HEK293T (cell line): ENCODE data around the gene CDON.
"Not testable (repeated sequence)": the region's sequence is repeated elsewhere in the genome, so short reads cannot be mapped to it uniquely, and the experiment has no call there.

Experiments used
- CTCF ChIA-PET: fragments of 350-600 bp; formaldehyde crosslinking; extraction: SDS; loops from one replicate; lab custom pipeline; 2021; ENCODE audit warnings: antibody characterized with exemption, inconsistent platforms; lab: Yijun Ruan, JAX
- POLR2A ChIA-PET: fragments of 350-600 bp; formaldehyde crosslinking; extraction: SDS; loops from one replicate; lab custom pipeline; 2020; ENCODE audit warnings: antibody characterized with exemption, inconsistent platforms; lab: Yijun Ruan, JAX
- DNase-seq: peaks from one replicate; pipeline ENCODE4 v3.0.0; 2012; ENCODE audit warnings: mixed read lengths; ENCODE audit errors: extremely low spot score
- ARNT ChIP-seq: fragments of 450-650 bp; IDR thresholded peaks from 2 replicates; pipeline ENCODE4 v1.6.1; 2017; ENCODE audit warnings: mild to moderate bottlenecking
- BHLHE40 ChIP-seq: fragments of 450-650 bp; IDR thresholded peaks from 2 replicates; pipeline ENCODE4 v1.6.1; 2016; ENCODE audit warnings: mild to moderate bottlenecking, moderate library complexity, borderline replicate concordance
- CTBP1 ChIP-seq: fragments of 450-650 bp; IDR thresholded peaks from 2 replicates; pipeline ENCODE4 v1.6.1; 2016; ENCODE audit warnings: borderline replicate concordance
- ELF4 ChIP-seq: fragments of 450-650 bp; IDR thresholded peaks from 2 replicates; pipeline ENCODE4 v1.6.1; 2017; ENCODE audit warnings: antibody characterized with exemption
- FOXA1 ChIP-seq: fragments of 450-650 bp; IDR thresholded peaks from 2 replicates; pipeline ENCODE4 v1.6.1; 2016; ENCODE audit warnings: mild to moderate bottlenecking
- FOXK2 ChIP-seq: fragments of 450-650 bp; IDR thresholded peaks from 2 replicates; pipeline ENCODE4 v1.6.1; 2016; ENCODE audit warnings: mild to moderate bottlenecking
- FOXM1 ChIP-seq: fragments of 450-650 bp; IDR thresholded peaks from 2 replicates; pipeline ENCODE4 v1.6.1; 2017; ENCODE audit warnings: mild to moderate bottlenecking, borderline replicate concordance
- HDGF ChIP-seq: fragments of 450-650 bp; IDR thresholded peaks from 2 replicates; pipeline ENCODE4 v1.6.1; 2017; ENCODE audit warnings: antibody characterized with exemption, borderline replicate concordance
- L3MBTL2 ChIP-seq: fragments of 450-650 bp; conservative IDR thresholded peaks from 2 replicates; pipeline ENCODE4 v1.6.1; 2016; ENCODE audit warnings: mild to moderate bottlenecking
- LEF1 ChIP-seq: fragments of 450-650 bp; IDR thresholded peaks from 2 replicates; pipeline ENCODE4 v1.6.1; 2017; ENCODE audit warnings: mild to moderate bottlenecking, borderline replicate concordance
- NFRKB ChIP-seq: fragments of 450-650 bp; IDR thresholded peaks from 2 replicates; pipeline ENCODE4 v1.6.1; 2016; ENCODE audit warnings: mild to moderate bottlenecking, moderate library complexity
- PKNOX1 ChIP-seq: fragments of 450-650 bp; IDR thresholded peaks from 2 replicates; pipeline ENCODE4 v1.6.1; 2016
- SP1 ChIP-seq: fragments of 450-650 bp; IDR thresholded peaks from 2 replicates; pipeline ENCODE4 v1.6.1; 2017
- SUZ12 ChIP-seq: fragments of 450-650 bp; IDR thresholded peaks from 2 replicates; pipeline ENCODE4 v1.6.1; 2016; ENCODE audit warnings: mild to moderate bottlenecking
- TARDBP ChIP-seq: fragments of 450-650 bp; IDR thresholded peaks from 2 replicates; pipeline ENCODE4 v1.6.1; 2016
- ZNF384 ChIP-seq: fragments of 450-650 bp; IDR thresholded peaks from 2 replicates; pipeline ENCODE4 v1.6.1; 2016

The CDON gene

DNA sequence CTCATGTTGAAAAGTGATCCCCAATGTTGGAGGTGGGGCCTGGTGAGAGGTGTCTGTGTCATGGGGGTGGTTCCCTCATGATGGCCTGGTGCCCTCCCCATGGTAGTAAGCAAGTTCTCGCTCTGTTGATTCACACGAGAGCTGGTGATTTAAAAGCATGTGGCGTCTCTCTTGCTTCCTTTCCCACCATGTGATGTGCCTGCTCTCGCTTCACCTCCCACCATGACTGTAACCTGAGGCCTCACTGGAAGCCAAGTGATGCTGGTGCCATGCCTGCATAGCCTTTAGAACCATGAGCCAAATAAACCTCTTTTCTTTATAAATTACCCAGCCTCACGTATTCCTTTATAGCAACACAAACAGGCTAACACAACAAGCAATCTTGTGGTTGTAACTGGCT, 64.4 kb downstream of the CDON start:
- no peak for DNase-seq
- TF ChIP-seq SP1, result no peak
- no peak for TF ChIP-seq SUZ12
- TF ChIP-seq ELF4, result no peak
- no peak for TF ChIP-seq ARNT
- no peak for TF ChIP-seq CTBP1
- no peak for TF ChIP-seq NFRKB
- ChIA-PET POLR2A (no interaction called here), CTCF (no interaction called here)

GRCh38 chr11:125995313-125995712, 67.4 kb downstream of the CDON start:
- POLR2A ChIA-PET, result no interaction called here
- TF ChIP-seq HDGF (no peak), FOXK2 (no peak), L3MBTL2 (no peak), SUZ12 (no peak), BHLHE40 (no peak), PKNOX1 (no peak), ELF4 (no peak), LEF1 (no peak), FOXM1 (no peak), FOXA1 (no peak), CTBP1 (no peak), NFRKB (no peak), SP1 (no peak), ZNF384 (no peak)
- no peak for DNase-seq
- CTCF ChIA-PET, result no interaction called here

DNA sequence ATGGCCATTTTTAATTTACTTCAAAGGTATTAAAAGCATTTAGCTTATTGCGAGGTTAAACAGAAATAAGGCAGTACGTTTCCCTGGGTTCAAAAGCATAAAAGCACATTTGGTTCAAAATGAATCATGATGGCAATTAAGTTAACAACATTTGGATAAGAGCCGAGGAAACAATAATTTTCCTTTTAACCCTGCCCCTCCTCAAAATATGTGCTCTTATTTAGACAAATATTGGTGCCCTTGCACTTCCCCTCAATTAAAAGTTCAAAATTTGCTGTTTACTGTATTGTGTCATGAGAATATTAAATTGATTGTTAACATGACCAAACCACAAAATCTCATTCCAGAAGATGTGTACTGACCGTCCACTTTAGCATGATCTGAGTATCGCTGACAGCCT, 68.2 kb downstream of the CDON start:
- TF ChIP-seq NFRKB (no peak), FOXA1 (no peak)
- ChIA-PET POLR2A (no interaction called here), CTCF (no interaction called here)
- no peak for DNase-seq

DNA sequence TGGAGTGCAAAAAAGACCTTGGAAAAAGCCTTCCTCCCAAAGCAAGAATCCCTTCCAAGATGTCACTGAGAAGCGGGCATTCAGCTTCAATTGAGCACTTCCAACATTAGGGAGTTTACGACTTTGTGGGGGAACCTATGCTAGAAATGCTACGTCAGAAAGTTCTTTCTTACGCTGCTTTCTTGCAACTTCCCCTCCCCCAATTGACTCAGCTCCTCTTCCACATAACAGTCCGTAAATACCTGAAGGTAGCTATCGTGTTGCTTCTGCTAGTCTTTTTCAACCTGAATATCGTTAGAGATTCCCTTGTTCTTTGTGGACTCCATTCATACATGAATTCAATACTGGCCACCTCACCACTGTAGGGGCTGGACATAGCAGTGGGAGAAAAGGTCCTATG, 69.8 kb downstream of the CDON start:
- POLR2A ChIA-PET, result no interaction called here
- CTCF ChIA-PET, result no interaction called here
- DNase-seq, result no peak
- TF ChIP-seq BHLHE40 (no peak), ELF4 (no peak), SUZ12 (no peak), ZNF384 (no peak)

- DNase-seq, result no peak
These were observed 72.4 kb downstream of the CDON start for GRCh38 chr11:125990244-125990643.

GRCh38 chr11:125987066-125987641, 75.5 kb downstream of the CDON start:
- no peak for DNase-seq
- TF ChIP-seq HDGF, result no peak
- TF ChIP-seq TARDBP, result no peak
- TF ChIP-seq LEF1, result no peak
- TF ChIP-seq FOXM1, result no peak
- no peak for TF ChIP-seq FOXA1
- TF ChIP-seq PKNOX1, result no peak
- TF ChIP-seq CTBP1, result no peak
- TF ChIP-seq SUZ12, result no peak
- no peak for TF ChIP-seq ARNT
- no peak for TF ChIP-seq ELF4
- no peak for TF ChIP-seq FOXK2
- ChIA-PET POLR2A (no interaction called here), CTCF (interaction anchor here (0.6 kb wide), 1 partner anchor 39 kb away, joined by 6 read pairs; no protein-coding TSS in a partner anchor)

More at GRCh38 chr11:125990244-125990643, 72.4 kb downstream of the CDON start:
- TF ChIP-seq FOXA1, result no peak
- no peak for TF ChIP-seq ELF4
- no peak for TF ChIP-seq ZNF384
- TF ChIP-seq FOXM1, result no peak
- no peak for TF ChIP-seq SP1
- TF ChIP-seq PKNOX1, result no peak
- no peak for TF ChIP-seq SUZ12
- TF ChIP-seq BHLHE40, result no peak
- TF ChIP-seq ARNT, result no peak
- TF ChIP-seq L3MBTL2, result no peak
- TF ChIP-seq CTBP1, result no peak
- no peak for TF ChIP-seq NFRKB
- TF ChIP-seq TARDBP, result no peak
- no peak for TF ChIP-seq HDGF
- no peak for TF ChIP-seq LEF1
- TF ChIP-seq FOXK2, result no peak
- POLR2A ChIA-PET, result no interaction called here
- CTCF ChIA-PET, result no interaction called here

DNA sequence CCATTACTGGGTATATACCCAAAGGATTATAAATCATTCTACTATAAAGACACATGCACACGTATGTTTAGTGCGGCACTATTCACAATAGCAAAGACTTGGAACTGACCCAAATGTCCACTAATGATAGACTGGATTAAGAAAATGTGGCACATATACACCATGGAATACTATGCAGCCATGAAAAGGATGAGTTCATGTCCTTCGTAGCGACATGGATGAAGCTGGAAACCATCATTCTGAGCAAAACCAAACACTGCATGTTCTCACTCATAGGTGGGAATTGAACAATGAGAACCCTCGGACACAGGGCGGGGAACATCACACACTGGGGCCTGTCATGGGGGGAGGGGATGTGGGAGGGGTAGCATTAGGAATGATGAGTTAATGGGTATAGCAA, 76.7 kb downstream of the CDON start:
- DNase-seq, POLR2A ChIA-PET: not testable (repeated sequence)
- CTCF ChIA-PET, result interaction anchor here (0.7 kb wide), 1 partner anchor 1192 kb away, joined by 5 read pairs; no protein-coding TSS in a partner anchor
